ENCODE measurements around the gene SYT17. TPM values are rescaled to one million over a fixed set of nuclear protein-coding genes. Genes with fewer than 3 reads are reported as not detected.

SYT17 gene
- total and polyA plus RNA-seq, 10 of the 15 experiments (the other 5 are each of a cell fraction or from before 2014, with no cell fraction given), result 3.7 to 12.3 (median 5.0) TPM

- no peak for TF ChIP-seq ZNF217 (IDR thresholded peaks at IDR 0.05)
- no peak for TF ChIP-seq TAF1 (IDR thresholded peaks at IDR 0.05; ENCODE audit: borderline replicate concordance, low read depth, low read length)
- no peak for TF ChIP-seq HCFC1 (IDR thresholded peaks at IDR 0.05; ENCODE audit: low read length)
These were observed 113.2 kb downstream of the SYT17 start (continued) for GRCh38 chr16:19281246-19281645.

DNA sequence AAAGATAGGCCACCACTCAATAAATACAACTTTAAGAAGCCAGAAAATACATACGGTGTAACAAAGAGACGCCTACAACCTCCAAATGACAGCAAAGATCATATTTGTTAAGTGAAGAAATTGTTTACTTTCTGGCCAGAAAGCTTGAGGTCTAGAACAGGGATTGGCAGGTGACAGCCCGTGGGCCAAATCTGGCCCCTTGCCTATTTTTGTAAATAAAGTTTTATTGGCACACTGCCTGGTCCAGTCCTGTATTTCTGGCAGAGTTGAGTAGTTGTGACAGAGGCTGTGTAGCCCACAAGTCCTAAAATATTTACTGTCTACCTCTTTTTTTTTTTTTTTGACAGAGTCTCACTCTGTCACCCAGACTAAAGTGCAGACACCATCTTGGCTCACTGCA lies 114.1 kb downstream of the SYT17 start:
- no peak for DNase-seq (ENCODE audit: low read depth, low spot score)
- Histone ChIP-seq H3K36me3 (ENCODE audit: control insufficient read depth in 2 of 2, insufficient read depth in 2 of 2, low read length in 1 of 2) (no peaks in the 10 kb centered on the region), H4K20me1 (ENCODE audit: control insufficient read depth, insufficient read depth) (no peaks in the 10 kb centered on the region), H3K9ac (ENCODE audit: control insufficient read depth, insufficient read depth, low read length) (no peak overlapping the region), H2AFZ (ENCODE audit: control insufficient read depth, low read depth, low read length) (no peak overlapping the region), H3K79me2 (ENCODE audit: control insufficient read depth, insufficient read depth, low read length) (no peaks in the 10 kb centered on the region), H3K27me3 (replicated peaks in 1 of 2; ENCODE audit: control insufficient read depth in 2 of 2, insufficient read depth in 2 of 2, low read length in 1 of 2) (no peaks in the 10 kb centered on the region; a peak in 1 of 4 replicates), H3K4me2 (ENCODE audit: control insufficient read depth, insufficient read depth) (no peak overlapping the region), H3K4me3 (no peak overlapping the region), H3K27ac (ENCODE audit: control insufficient read depth, insufficient read depth) (no peak overlapping the region), H3K9me3 (replicated peaks; ENCODE audit: control insufficient read depth, insufficient read depth, low read length) (no peaks in the 10 kb centered on the region), H3K4me1 (ENCODE audit: control insufficient read depth, insufficient read depth, low read length) (no peaks in the 10 kb centered on the region)
- in situ Hi-C loops (cut with MboI) (no loop called here), intact Hi-C loops (cut with micrococcal nuclease; ENCODE audit: unreplicated experiment) (no loop called here)
- no peak for FAIRE-seq
- ChIA-PET POLR2A (no interaction called here), CTCF (interaction anchor here (0.5 kb wide), 1 partner anchor 135 kb away, joined by 4 read pairs; no protein-coding TSS in a partner anchor), RAD21 (ENCODE audit: unreplicated experiment) (no interaction called here), SMC1A (ENCODE audit: uncharacterized antibody, unreplicated experiment) (no interaction called here)
- peak; percentile 57 for TF ChIP-seq ZBTB40 (IDR thresholded peaks at IDR 0.05; ENCODE audit: borderline replicate concordance)
- TF ChIP-seq, protein P1, sequence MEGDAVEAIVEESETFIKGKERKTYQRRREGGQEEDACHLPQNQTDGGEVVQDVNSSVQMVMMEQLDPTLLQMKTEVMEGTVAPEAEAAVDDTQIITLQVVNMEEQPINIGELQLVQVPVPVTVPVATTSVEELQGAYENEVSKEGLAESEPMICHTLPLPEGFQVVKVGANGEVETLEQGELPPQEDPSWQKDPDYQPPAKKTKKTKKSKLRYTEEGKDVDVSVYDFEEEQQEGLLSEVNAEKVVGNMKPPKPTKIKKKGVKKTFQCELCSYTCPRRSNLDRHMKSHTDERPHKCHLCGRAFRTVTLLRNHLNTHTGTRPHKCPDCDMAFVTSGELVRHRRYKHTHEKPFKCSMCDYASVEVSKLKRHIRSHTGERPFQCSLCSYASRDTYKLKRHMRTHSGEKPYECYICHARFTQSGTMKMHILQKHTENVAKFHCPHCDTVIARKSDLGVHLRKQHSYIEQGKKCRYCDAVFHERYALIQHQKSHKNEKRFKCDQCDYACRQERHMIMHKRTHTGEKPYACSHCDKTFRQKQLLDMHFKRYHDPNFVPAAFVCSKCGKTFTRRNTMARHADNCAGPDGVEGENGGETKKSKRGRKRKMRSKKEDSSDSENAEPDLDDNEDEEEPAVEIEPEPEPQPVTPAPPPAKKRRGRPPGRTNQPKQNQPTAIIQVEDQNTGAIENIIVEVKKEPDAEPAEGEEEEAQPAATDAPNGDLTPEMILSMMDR (IDR thresholded peaks at IDR 0.05 in 2 of 3, conservative IDR thresholded peaks at IDR 0.05 in 1 of 3; ENCODE audit: control insufficient read depth in 2 of 3, extremely low read depth in 1 of 3, insufficient read depth in 1 of 3, low read depth in 3 of 3, low read length in 3 of 3), result no peak
- 51% methylated on average over 3 of the region's 3 CpGs for WGBS (ENCODE audit: insufficient coverage, insufficient replicate concordance, low lambda C conversion rate, missing lambda C conversion rate)
- no TSS peak for BruUV-seq (replicated peaks)
- ATAC-seq, result no peak

Data from GM12878 (cell line).